Activated naive CD8-positive, alpha-beta T cell treated with anti-CD3 and anti-CD28 coated beads, Interleukin-2, amount 10 ng/mL, durations not matched to agents 7 days and 5 days (primary cell): ENCODE measurements around the gene SLC2A14. TPM values are rescaled to one million over a fixed set of nuclear protein-coding genes. Genes with fewer than 3 reads are reported as not detected.
"Not testable (repeated sequence)": the region's sequence is repeated elsewhere in the genome, so short reads cannot be mapped to it uniquely, and the experiment has no call there.

Source experiments
- ATAC-seq: fragments of 150-1000 bp; cut with Tn5 transposase; one replicate; pipeline ENCODE4 v1.10.0; 2021; ENCODE audit warnings: low read depth, moderate library complexity
- POLR2A ChIA-PET: fragments of 350-600 bp; sonication (Branson Sonifier 250); formaldehyde crosslinking; loops from one replicate; lab custom pipeline; 2021; ENCODE audit warnings: antibody characterized with exemption; lab: Charles Lee
- DNase-seq: peaks from one replicate; pipeline ENCODE4 v3.0.0; 2021
- H3K27ac Mint-ChIP-seq: one replicate; pipeline ENCODE4 v1.8.0; 2022; ENCODE audit warnings: mild to moderate bottlenecking, mixed read lengths
- H3K27me3 Mint-ChIP-seq: one replicate; pipeline ENCODE4 v1.8.0; 2022; ENCODE audit warnings: mild to moderate bottlenecking, moderate library complexity, mixed read lengths
- H3K36me3 Mint-ChIP-seq: one replicate; pipeline ENCODE4 v1.8.0; 2021; ENCODE audit warnings: mild to moderate bottlenecking, mixed read lengths
- H3K4me1 Mint-ChIP-seq: one replicate; pipeline ENCODE4 v1.8.0; 2021; ENCODE audit warnings: mixed read lengths
- H3K4me3 Mint-ChIP-seq: one replicate; pipeline ENCODE4 v1.8.0; 2022; ENCODE audit warnings: mild to moderate bottlenecking, moderate library complexity, mixed read lengths
- H3K9me3 Mint-ChIP-seq: one replicate; pipeline ENCODE4 v1.8.0; 2021; ENCODE audit warnings: mixed read lengths
- total RNA-seq, 2 experiments: library from RNA; stranded (reverse); gene quantifications; one replicate each; pipeline ENCODE4 v1.2.3, GENCODE V29; 2021

SLC2A14 gene
- total RNA-seq, 2 experiments from 2014 or later: 0.11 TPM; not detected in 1

GRCh38 chr12:7837366-7837765, 35.3 kb downstream of the SLC2A14 start:
- no peak overlapping the region for H3K27ac Mint-ChIP-seq
- H3K27me3 Mint-ChIP-seq: peaks cover 11% of the 10 kb centered on the region
- DNase-seq (no peak), ATAC-seq (no peak)
- no peaks in the 10 kb centered on the region for H3K36me3 Mint-ChIP-seq
- POLR2A ChIA-PET: no interaction called here
- H3K4me1 Mint-ChIP-seq: peaks cover 1% of the 10 kb centered on the region
- no peaks in the 10 kb centered on the region for H3K9me3 Mint-ChIP-seq
- H3K4me3 Mint-ChIP-seq: no peak overlapping the region

- no peak overlapping the region for H3K27ac Mint-ChIP-seq
Observed at GRCh38 chr12:7835766-7836165, 36.9 kb downstream of the SLC2A14 start.

GRCh38 chr12:7835116-7835515, 37.6 kb downstream of the SLC2A14 start:
- DNase-seq (no peak), ATAC-seq (no peak)
- H3K9me3 Mint-ChIP-seq: no peaks in the 10 kb centered on the region
- no peaks in the 10 kb centered on the region for H3K36me3 Mint-ChIP-seq
- POLR2A ChIA-PET: no interaction called here
- H3K27me3 Mint-ChIP-seq: peaks cover 5% of the 10 kb centered on the region
- no peak overlapping the region for H3K4me3 Mint-ChIP-seq
- H3K4me1 Mint-ChIP-seq: peaks cover 6% of the 10 kb centered on the region
- H3K27ac Mint-ChIP-seq: no peak overlapping the region

More at GRCh38 chr12:7835766-7836165, 36.9 kb downstream of the SLC2A14 start:
- Mint-ChIP-seq H3K4me1 (peaks cover 6% of the 10 kb centered on the region), H3K27me3 (peaks cover 5% of the 10 kb centered on the region), H3K4me3 (no peak overlapping the region), H3K36me3 (no peaks in the 10 kb centered on the region), H3K9me3 (no peaks in the 10 kb centered on the region)
- POLR2A ChIA-PET: no interaction called here
- ATAC-seq (no peak), DNase-seq (no peak)

DNA sequence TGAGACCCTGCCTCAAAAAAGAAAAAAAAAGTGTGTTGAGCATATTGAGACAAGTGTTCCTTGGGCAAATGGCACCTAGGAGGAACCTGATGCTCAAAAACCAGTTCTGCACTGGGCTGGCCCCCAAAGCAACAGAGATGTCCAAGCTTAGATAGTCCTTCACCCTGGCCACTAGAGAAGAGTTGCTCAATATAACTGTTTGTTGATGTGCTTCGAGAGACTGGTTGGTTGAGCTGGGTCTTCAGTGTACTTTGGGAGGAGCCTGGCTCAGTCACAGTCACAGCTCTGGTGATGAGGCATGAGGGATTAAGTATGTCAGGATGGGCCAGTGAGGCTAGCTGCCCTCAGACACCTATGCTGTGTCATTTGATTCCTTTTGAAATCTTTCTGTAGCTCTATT, 38.0 kb downstream of the SLC2A14 start:
- DNase-seq: no peak
- Mint-ChIP-seq H3K36me3 (no peaks in the 10 kb centered on the region), H3K9me3 (no peaks in the 10 kb centered on the region), H3K27ac (no peak overlapping the region), H3K27me3 (peaks cover 5% of the 10 kb centered on the region), H3K4me1 (peaks cover 6% of the 10 kb centered on the region), H3K4me3 (no peak overlapping the region)
- POLR2A ChIA-PET: interaction anchor here (0.6 to 1.0 kb wide), 2 partner anchors 72 to 197 kb away, joined by 4 to 6 read pairs; no protein-coding TSS in a partner anchor
- no peak for ATAC-seq

GRCh38 chr12:7833831-7834230, 38.9 kb downstream of the SLC2A14 start:
- DNase-seq (no peak), ATAC-seq (no peak)
- Mint-ChIP-seq H3K27me3 (peaks cover 5% of the 10 kb centered on the region), H3K4me3 (no peak overlapping the region), H3K27ac (no peak overlapping the region), H3K9me3 (no peaks in the 10 kb centered on the region), H3K4me1 (peaks cover 6% of the 10 kb centered on the region), H3K36me3 (no peaks in the 10 kb centered on the region)
- POLR2A ChIA-PET: interaction anchor here (1.0 kb wide), 1 partner anchor 196 kb away, joined by 6 read pairs; no protein-coding TSS in a partner anchor

GRCh38 chr12:7833201-7833600, 39.5 kb downstream of the SLC2A14 start:
- H3K4me3 Mint-ChIP-seq, POLR2A ChIA-PET, H3K36me3 Mint-ChIP-seq, ATAC-seq, DNase-seq, H3K27ac Mint-ChIP-seq, H3K4me1 Mint-ChIP-seq, H3K9me3 Mint-ChIP-seq, H3K27me3 Mint-ChIP-seq: not testable (repeated sequence)

- ATAC-seq (peak; percentile 85), DNase-seq (no peak)
- no peaks in the 10 kb centered on the region for H3K36me3 Mint-ChIP-seq
- H3K27me3 Mint-ChIP-seq: peaks cover 8% of the 10 kb centered on the region
- POLR2A ChIA-PET: no interaction called here
- H3K9me3 Mint-ChIP-seq: no peaks in the 10 kb centered on the region
- no peak overlapping the region for H3K4me3 Mint-ChIP-seq
- no peak overlapping the region for H3K27ac Mint-ChIP-seq
- H3K4me1 Mint-ChIP-seq: peaks cover 6% of the 10 kb centered on the region
Observed at GRCh38 chr12:7832059-7832696, 40.5 kb downstream of the SLC2A14 start.

- H3K4me1 Mint-ChIP-seq, H3K4me3 Mint-ChIP-seq, DNase-seq, H3K27ac Mint-ChIP-seq, POLR2A ChIA-PET, H3K9me3 Mint-ChIP-seq, ATAC-seq, H3K36me3 Mint-ChIP-seq, H3K27me3 Mint-ChIP-seq: not testable (repeated sequence)
Observed at GRCh38 chr12:7829737-7830136, 43.0 kb downstream of the SLC2A14 start.

DNA sequence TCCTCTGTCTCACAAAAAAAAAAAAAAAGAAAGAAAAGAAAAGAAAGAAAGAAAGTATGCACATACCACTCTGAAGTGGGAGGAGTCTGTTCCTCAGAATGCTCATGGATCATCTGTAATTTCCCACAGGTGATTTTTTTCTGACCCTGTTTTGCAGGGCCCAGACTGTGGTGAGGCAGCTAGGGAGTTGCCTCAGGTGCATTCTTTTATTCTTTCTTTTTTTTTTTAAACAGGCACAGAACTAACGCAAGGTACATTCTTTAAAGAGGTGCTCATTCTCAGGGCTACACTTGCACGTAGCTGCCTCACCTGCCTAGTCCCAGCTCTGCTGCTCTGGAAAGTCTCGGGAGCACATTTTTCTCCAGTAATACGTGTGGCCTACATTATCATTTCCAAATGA, 47.0 kb downstream of the SLC2A14 start:
- H3K4me3 Mint-ChIP-seq, H3K4me1 Mint-ChIP-seq, POLR2A ChIA-PET, H3K36me3 Mint-ChIP-seq, H3K27me3 Mint-ChIP-seq, H3K27ac Mint-ChIP-seq, ATAC-seq, H3K9me3 Mint-ChIP-seq, DNase-seq: not testable (repeated sequence)

DNA sequence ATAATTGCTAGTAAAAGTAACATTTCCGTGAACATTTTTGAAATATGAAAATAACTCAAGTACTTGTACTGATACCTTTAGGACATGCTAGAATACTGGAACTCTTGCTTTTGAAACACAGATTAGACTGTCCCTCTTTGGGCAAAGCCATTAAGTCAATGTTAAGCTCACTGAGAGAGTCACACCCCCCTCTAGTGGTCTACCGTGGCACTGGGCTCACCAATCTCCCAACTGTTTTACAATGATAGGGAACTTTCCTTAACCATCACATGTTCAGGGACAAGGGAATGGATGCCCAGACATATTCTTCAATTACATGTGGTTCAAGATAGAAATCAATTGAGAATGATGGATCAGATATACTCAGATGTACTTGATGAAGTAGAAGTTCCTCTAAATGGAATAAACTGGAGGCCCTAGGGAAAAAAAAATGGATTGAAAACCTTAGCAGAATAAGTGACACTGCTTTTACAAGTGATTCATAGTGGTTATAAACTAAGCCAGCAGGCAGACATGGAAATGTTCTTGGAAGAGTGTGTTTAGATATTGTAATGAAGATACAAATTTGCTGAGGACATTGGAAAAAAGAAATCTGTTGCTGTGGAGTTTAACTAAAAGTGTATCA, 65.7 kb downstream of the SLC2A14 start:
- POLR2A ChIA-PET: no interaction called here
- peaks cover 2% of the 10 kb centered on the region for H3K4me1 Mint-ChIP-seq
- H3K27ac Mint-ChIP-seq: no peak overlapping the region
- peaks cover 7% of the 10 kb centered on the region for H3K27me3 Mint-ChIP-seq
- no peaks in the 10 kb centered on the region for H3K9me3 Mint-ChIP-seq
- no peaks in the 10 kb centered on the region for H3K36me3 Mint-ChIP-seq
- ATAC-seq (no peak), DNase-seq (peak; percentile 54)
- no peak overlapping the region for H3K4me3 Mint-ChIP-seq

DNA sequence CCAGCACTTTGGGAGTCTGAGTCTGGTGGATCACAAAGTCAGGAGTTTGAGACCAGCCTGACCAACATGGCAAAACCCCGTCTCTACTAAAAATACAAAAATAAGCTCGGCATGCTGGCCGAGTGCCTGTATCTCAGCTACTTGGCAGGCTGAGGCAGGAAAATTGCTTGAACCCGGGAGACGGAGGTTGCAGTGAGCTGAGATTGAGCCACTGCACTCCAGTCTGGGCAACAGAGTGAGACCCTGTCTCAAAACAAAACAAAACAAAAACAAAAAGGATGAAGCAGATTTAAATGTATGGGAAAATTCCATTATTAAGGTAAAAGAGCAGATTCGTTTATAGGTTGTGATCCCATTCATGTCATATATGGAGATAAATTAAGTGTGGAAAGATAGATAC, 66.4 kb downstream of the SLC2A14 start:
- H3K4me1 Mint-ChIP-seq, H3K4me3 Mint-ChIP-seq, H3K27ac Mint-ChIP-seq, ATAC-seq, H3K27me3 Mint-ChIP-seq, H3K9me3 Mint-ChIP-seq, H3K36me3 Mint-ChIP-seq, DNase-seq, POLR2A ChIA-PET: not testable (repeated sequence)

DNA sequence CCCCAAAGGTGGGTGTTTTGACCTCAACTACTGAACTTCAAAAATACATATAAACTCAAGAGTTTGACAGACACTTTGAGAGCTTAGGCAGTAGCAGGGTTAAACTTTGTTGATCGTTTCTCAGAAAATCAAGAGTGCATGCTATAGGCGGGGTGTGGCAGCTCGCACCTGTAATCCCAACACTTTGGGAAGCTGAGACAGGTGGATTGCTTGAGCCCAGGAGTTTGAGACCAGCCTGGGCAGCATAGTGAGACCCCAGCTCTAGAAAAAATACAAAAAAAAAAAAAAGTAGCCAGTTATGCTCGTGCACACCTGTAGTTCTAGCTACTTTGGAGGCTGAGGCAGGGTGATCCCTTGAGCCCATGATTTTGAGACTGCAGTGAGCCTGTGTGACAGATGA, 71.3 kb downstream of the SLC2A14 start:
- H3K27me3 Mint-ChIP-seq: peaks cover 4% of the 10 kb centered on the region
- POLR2A ChIA-PET: interaction anchor here (0.6 kb wide), 1 partner anchor 167 kb away, joined by 3 read pairs; no protein-coding TSS in a partner anchor
- H3K9me3 Mint-ChIP-seq: no peaks in the 10 kb centered on the region
- ATAC-seq (no peak), DNase-seq (no peak)
- no peaks in the 10 kb centered on the region for H3K4me1 Mint-ChIP-seq
- no peaks in the 10 kb centered on the region for H3K36me3 Mint-ChIP-seq
- H3K4me3 Mint-ChIP-seq: no peak overlapping the region
- H3K27ac Mint-ChIP-seq: no peak overlapping the region

GRCh38 chr12:7798750-7799308, 73.9 kb downstream of the SLC2A14 start:
- H3K27me3 Mint-ChIP-seq, H3K36me3 Mint-ChIP-seq, DNase-seq, H3K27ac Mint-ChIP-seq, H3K9me3 Mint-ChIP-seq, ATAC-seq, H3K4me1 Mint-ChIP-seq, H3K4me3 Mint-ChIP-seq, POLR2A ChIA-PET: not testable (repeated sequence)
